CD4-positive, alpha-beta T cell (primary cell): ENCODE data around the gene GMCL2. TPM values are rescaled to one million over a fixed set of nuclear protein-coding genes. Genes with fewer than 3 reads are reported as not detected.

ENCODE experiments used
- ATAC-seq: fragments of 200-7000 bp; cut with Tn5 transposase; one replicate; pipeline ENCODE4 v1.10.0; 2022; ENCODE audit warnings: mild to moderate bottlenecking; ENCODE audit not compliant: poor library complexity
- CTCF ChIA-PET: fragments of 350-600 bp; sonication (Branson Sonifier 250); formaldehyde crosslinking; loops from one replicate; lab custom pipeline; 2021; ENCODE audit warnings: antibody characterized with exemption, inconsistent platforms; lab: Charles Lee
- POLR2A ChIA-PET: fragments of 350-600 bp; sonication (Branson Sonifier 250); formaldehyde crosslinking; loops from one replicate; lab custom pipeline; 2021; ENCODE audit warnings: antibody characterized with exemption, inconsistent platforms; lab: Charles Lee
- DNase-seq, 14 experiments: peaks; one replicate each; pipeline ENCODE4 v3.0.0-alpha.2; 2013 to 2020; ENCODE audit warnings: mixed read lengths in 2 of 14
- H3K27ac ChIP-seq, 2 donors: one replicate each; pipeline versions ENCODE4 v1.5.1 to v1.7.0; 2013; ENCODE audit warnings: low read length in 2 of 2, low read depth in 1 of 2, mild to moderate bottlenecking in 1 of 2
- H3K27me3 ChIP-seq, 2 experiments: 1 replicate in 1 of 2; 2 replicates in 1 of 2; pipeline versions ENCODE4 v1.6.1 to v1.7.0; 2013; ENCODE audit warnings: low read length in 2 of 2, control low read depth in 1 of 2, mild to moderate bottlenecking in 1 of 2, moderate library complexity in 1 of 2; ENCODE audit not compliant: insufficient read depth in 2 of 2, control insufficient read depth in 1 of 2
- H3K36me3 ChIP-seq: one replicate; pipeline ENCODE4 v1.6.1; 2013; ENCODE audit warnings: low read length, control low read depth; ENCODE audit not compliant: insufficient read depth
- H3K4me1 ChIP-seq: one replicate; pipeline ENCODE4 v1.6.1; 2013; ENCODE audit warnings: low read length, control low read depth; ENCODE audit not compliant: insufficient read depth
- H3K4me3 ChIP-seq: one replicate; pipeline ENCODE4 v1.5.1; 2013; ENCODE audit warnings: mild to moderate bottlenecking, low read length, moderate library complexity
- H3K9me3 ChIP-seq, 2 experiments: 1 replicate in 1 of 2; 2 replicates in 1 of 2; pipeline versions ENCODE4 v1.6.1 to v1.7.0; 2013; ENCODE audit warnings: low read length in 2 of 2, mild to moderate bottlenecking in 2 of 2, control low read depth in 1 of 2, moderate library complexity in 1 of 2; ENCODE audit not compliant: control insufficient read depth in 1 of 2, insufficient read depth in 1 of 2
- H3K27ac Mint-ChIP-seq: one replicate; pipeline ENCODE4 v1.8.0; 2020; ENCODE audit warnings: mixed read lengths
- H3K27me3 Mint-ChIP-seq: one replicate; pipeline ENCODE4 v1.8.0; 2021; ENCODE audit warnings: mixed read lengths
- H3K36me3 Mint-ChIP-seq: one replicate; pipeline ENCODE4 v1.8.0; 2021; ENCODE audit warnings: low read depth, mixed read lengths
- H3K4me1 Mint-ChIP-seq: one replicate; pipeline ENCODE4 v1.8.0; 2021; ENCODE audit warnings: low read depth, mixed read lengths
- H3K4me3 Mint-ChIP-seq: one replicate; pipeline ENCODE4 v1.8.0; 2020; ENCODE audit warnings: mild to moderate bottlenecking, mixed read lengths
- H3K9me3 Mint-ChIP-seq: one replicate; pipeline ENCODE4 v1.8.0; 2020; ENCODE audit warnings: mixed read lengths
- intact Hi-C, 2 experiments: fragments of 100-400 bp; cut with DNase I in 1 of 2; cut with micrococcal nuclease in 1 of 2; formaldehyde crosslinking; loops; one replicate each; pipeline versions ENCODE4 v1.15.1 to v1.9.0; 2023 to 2025; cut with DNase I, micrococcal nuclease
- polyA plus RNA-seq, 2 donors: library from polyadenylated mRNA; unstranded; fragments of 120-200 nt; gene quantifications; one replicate each; pipeline ENCODE4 v1.2.1, GENCODE V29; 2013
- total RNA-seq, 174 experiments: library from RNA in 2 of 174; stranded (reverse) in 2 of 174; gene quantifications; one replicate each; pipeline ENCODE4 v1.2.3 and lab custom pipeline; 2021 to 2026
- TF ChIP-seq, protein P1 (sequence below): fragments of 200-600 bp; IDR thresholded peaks from one replicate; pipeline ENCODE4 v1.8.0; 2022; ENCODE audit warnings: antibody characterized with exemption, mild to moderate bottlenecking

The GMCL2 gene, protein sequence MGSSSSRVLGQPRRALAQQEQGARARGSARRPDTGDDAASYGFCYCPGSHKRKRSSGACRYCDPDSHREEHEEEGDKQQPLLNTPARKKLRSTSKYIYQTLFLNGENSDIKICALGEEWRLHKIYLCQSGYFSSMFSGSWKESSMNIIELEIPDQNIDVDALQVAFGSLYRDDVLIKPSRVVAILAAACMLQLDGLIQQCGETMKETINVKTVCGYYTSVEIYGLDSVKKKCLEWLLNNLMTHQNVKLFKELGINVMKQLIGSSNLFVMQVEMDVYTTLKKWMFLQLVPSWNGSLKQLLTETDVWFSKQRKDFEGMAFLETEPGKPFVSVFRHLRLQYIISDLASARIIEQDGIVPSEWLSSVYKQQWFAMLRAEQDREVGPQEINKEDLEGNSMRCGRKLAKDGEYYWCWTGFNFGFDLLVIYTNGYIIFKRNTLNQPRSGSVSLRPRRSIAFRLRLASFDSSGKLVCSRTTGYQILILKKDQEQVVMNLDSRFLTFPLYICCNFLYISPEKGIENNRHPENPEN
- not detected for total RNA-seq
- polyA plus RNA-seq (2013, experiment 1 of 2): not detected
- 0.01 TPM for polyA plus RNA-seq (2013, experiment 2 of 2)
- 0 to 0.28 (median 0) reads per million in 172 experiments for total RNA-seq (lab: John Stamatoyannopoulos, UW)

DNA sequence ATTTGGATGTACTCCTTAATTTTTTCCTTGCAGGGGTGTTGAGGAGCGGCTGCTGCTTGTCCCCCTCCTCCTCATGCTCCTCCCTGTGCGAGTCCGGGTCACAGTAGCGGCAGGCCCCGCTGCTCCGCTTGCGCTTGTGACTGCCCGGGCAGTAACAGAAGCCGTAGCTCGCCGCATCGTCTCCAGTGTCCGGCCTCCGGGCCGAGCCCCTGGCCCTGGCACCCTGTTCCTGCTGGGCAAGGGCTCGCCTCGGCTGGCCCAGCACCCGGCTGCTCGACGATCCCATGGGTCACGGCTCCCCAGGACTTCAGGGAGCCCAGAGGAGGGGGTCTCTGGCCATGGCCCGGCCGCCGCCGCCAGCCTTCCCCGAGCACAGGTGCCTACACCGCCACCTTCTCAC, at the start of gene GMCL2:
TSS of gene GMCL2 (minus strand) at position 358 of the 400 bp plus-strand sequence. CDS start at position 286, 72 bp downstream.
- CTCF ChIA-PET: no interaction called here
- POLR2A ChIA-PET: no interaction called here

DNA sequence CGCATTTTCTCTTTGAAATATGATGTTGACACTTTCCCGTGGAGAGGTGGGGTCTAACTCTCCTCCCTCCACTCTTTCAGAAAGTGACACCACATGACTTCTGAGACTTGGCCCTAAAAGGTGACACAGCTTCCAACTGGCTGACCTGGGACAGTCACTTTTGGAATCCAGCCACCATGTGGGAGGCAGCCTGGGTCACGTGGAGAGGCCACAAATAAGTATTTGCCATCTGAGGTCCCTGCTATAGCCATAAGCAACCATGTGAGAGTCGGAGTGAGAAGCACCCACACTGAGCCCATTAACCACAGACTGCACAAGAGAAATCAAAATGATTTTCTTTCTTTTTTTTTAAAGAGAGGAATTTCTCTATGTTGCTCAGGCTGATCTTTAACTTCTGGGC, 49.5 kb upstream of the GMCL2 start:
- Histone ChIP-seq H3K4me1 (peaks cover 83% of the 10 kb centered on the region), H3K9me3 (no peaks in the 10 kb centered on the region), H3K27me3 (no peaks in the 10 kb centered on the region), H3K4me3 (no peak overlapping the region), H3K36me3 (no peaks in the 10 kb centered on the region), H3K27ac (peak overlapping the region in 1 of 2 donors; percentile 87)
- peak overlapping the region; percentile 55 for H3K27ac Mint-ChIP-seq
- ChIA-PET CTCF (no interaction called here), POLR2A (no interaction called here)
- no peaks in the 10 kb centered on the region for H3K9me3 Mint-ChIP-seq
- intact Hi-C loops: loop anchor here (10.0 kb wide), 2 partner anchors 348 to 1838 kb away; partner anchors contain the start of gene RNF130 (in 1 of the 2)
- TF ChIP-seq, protein P1, sequence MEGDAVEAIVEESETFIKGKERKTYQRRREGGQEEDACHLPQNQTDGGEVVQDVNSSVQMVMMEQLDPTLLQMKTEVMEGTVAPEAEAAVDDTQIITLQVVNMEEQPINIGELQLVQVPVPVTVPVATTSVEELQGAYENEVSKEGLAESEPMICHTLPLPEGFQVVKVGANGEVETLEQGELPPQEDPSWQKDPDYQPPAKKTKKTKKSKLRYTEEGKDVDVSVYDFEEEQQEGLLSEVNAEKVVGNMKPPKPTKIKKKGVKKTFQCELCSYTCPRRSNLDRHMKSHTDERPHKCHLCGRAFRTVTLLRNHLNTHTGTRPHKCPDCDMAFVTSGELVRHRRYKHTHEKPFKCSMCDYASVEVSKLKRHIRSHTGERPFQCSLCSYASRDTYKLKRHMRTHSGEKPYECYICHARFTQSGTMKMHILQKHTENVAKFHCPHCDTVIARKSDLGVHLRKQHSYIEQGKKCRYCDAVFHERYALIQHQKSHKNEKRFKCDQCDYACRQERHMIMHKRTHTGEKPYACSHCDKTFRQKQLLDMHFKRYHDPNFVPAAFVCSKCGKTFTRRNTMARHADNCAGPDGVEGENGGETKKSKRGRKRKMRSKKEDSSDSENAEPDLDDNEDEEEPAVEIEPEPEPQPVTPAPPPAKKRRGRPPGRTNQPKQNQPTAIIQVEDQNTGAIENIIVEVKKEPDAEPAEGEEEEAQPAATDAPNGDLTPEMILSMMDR: no peak
- H3K4me3 Mint-ChIP-seq: no peak overlapping the region
- H3K4me1 Mint-ChIP-seq: peaks cover 45% of the 10 kb centered on the region
- H3K27me3 Mint-ChIP-seq: no peaks in the 10 kb centered on the region
- peaks cover 4% of the 10 kb centered on the region for H3K36me3 Mint-ChIP-seq
- ATAC-seq (no peak), DNase-seq (peak in 1 of 14 experiments; percentile 1)

More for the DNA sequence above, at the start of gene GMCL2:
- no peak within 1 kb of the TSS for H3K27ac ChIP-seq
- peaks cover 4% of the 10 kb centered on the region for H3K27me3 Mint-ChIP-seq
- H3K4me3 Mint-ChIP-seq: no peak within 1 kb of the TSS
- intact Hi-C loops: no loop called here
- DNase-seq (peak in 1 of 14 experiments; percentile 18), ATAC-seq (no peak)
- H3K36me3 Mint-ChIP-seq: no peaks in the 10 kb centered on the region
- H3K27me3 ChIP-seq: peaks cover under 1 to 8% of the 10 kb centered on the region in 2 experiments
- peaks cover 6% of the 10 kb centered on the region for H3K4me1 Mint-ChIP-seq
- H3K36me3 ChIP-seq: no peaks in the 10 kb centered on the region
- H3K9me3 ChIP-seq: no peaks in the 10 kb centered on the region
- no peaks in the 10 kb centered on the region for H3K9me3 Mint-ChIP-seq
- TF ChIP-seq, protein P1: no peak
- no peak within 1 kb of the TSS for H3K27ac Mint-ChIP-seq
- H3K4me1 ChIP-seq: peaks cover 5% of the 10 kb centered on the region
- no peak within 1 kb of the TSS for H3K4me3 ChIP-seq

DNA sequence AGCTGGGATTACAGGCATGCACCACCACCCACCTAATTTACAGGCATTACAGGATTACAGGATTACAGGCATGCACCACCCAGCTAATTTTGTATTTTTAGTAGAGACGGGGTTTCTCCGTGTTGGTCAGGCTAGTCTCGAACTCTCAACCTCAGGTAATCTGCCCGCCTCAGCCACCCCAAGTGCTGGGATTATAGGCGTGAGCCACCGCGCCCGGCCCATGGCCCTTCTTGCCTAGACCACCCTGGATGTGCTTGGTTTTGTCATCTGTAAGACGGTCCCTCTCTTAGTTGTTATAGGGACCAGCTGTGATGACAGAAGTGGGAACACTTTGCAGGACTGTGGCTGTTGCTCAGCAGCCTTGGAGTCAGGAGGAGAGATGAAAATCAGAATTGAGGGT, 49.0 kb upstream of the GMCL2 start:
- POLR2A ChIA-PET: no interaction called here
- CTCF ChIA-PET: no interaction called here

More for the DNA sequence above, 49.0 kb upstream of the GMCL2 start:
- H3K4me1 Mint-ChIP-seq: peaks cover 49% of the 10 kb centered on the region
- H3K4me3 ChIP-seq: no peak overlapping the region
- H3K27ac Mint-ChIP-seq: peak overlapping the region; percentile 60
- H3K27me3 ChIP-seq: no peaks in the 10 kb centered on the region
- H3K36me3 ChIP-seq: peaks cover 2% of the 10 kb centered on the region
- no peak overlapping the region for H3K4me3 Mint-ChIP-seq
- H3K27me3 Mint-ChIP-seq: no peaks in the 10 kb centered on the region
- no peak overlapping the region for H3K27ac ChIP-seq
- no peak for ATAC-seq
- TF ChIP-seq, protein P1: no peak
- intact Hi-C loops: loop anchor here (10.0 kb wide), 2 partner anchors 349 to 1839 kb away; partner anchors contain the start of gene RNF130 (in 1 of the 2)
- H3K9me3 Mint-ChIP-seq: no peaks in the 10 kb centered on the region
- H3K9me3 ChIP-seq: no peaks in the 10 kb centered on the region
- H3K36me3 Mint-ChIP-seq: peaks cover 9% of the 10 kb centered on the region
- peaks cover 83% of the 10 kb centered on the region for H3K4me1 ChIP-seq
- no peak for DNase-seq
